ENCODE measurements around the gene GP2.

Gene GP2

DNA sequence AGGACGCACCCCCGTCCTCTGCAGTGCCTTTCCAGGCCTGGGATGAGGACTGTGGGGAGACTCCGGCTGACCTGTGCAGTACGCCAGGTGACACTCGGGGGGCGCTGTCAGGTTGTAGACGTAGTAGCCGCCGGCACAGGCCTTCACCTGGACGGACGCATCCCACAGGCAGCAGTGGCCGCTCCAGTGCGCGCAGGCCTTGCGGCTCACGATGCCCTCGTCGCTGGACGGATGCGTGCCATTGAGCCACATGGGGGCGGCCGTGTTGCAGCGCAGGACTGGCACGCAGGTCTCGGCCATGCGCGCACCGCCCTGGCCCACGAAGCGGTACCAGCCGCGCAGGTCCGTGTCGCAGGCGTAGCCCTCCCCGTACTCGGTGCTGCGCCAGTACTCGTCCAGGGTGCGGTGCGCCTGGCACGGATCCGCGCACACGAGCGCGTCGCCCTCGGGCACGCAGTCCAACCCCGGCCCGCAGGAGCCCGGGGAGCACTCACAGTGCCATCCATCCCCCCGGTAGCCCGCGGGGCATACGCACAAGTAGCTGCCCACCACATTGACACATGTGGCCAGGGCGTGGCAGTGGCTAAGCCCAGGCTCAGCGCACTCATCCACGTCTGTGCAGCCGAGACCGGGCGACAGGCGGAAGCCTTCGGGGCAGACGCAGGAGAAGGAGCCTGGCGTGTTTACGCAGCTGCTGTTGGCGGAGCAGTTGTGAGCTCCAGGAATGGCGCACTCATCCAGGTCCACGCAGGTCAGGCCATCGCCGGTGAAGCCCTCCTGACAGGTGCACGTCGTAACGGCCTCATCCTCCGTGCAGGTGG, 21.3 kb upstream of the GP2 start:
- TF ChIP-seq, protein P1, sequence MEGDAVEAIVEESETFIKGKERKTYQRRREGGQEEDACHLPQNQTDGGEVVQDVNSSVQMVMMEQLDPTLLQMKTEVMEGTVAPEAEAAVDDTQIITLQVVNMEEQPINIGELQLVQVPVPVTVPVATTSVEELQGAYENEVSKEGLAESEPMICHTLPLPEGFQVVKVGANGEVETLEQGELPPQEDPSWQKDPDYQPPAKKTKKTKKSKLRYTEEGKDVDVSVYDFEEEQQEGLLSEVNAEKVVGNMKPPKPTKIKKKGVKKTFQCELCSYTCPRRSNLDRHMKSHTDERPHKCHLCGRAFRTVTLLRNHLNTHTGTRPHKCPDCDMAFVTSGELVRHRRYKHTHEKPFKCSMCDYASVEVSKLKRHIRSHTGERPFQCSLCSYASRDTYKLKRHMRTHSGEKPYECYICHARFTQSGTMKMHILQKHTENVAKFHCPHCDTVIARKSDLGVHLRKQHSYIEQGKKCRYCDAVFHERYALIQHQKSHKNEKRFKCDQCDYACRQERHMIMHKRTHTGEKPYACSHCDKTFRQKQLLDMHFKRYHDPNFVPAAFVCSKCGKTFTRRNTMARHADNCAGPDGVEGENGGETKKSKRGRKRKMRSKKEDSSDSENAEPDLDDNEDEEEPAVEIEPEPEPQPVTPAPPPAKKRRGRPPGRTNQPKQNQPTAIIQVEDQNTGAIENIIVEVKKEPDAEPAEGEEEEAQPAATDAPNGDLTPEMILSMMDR (IDR thresholded peaks at IDR 0.05) = no peak
- Histone ChIP-seq H3K27me3 (peaks cover 28% of the 10 kb centered on the region), H3K27ac (no peak overlapping the region), H3K4me1 (ENCODE audit: control insufficient read depth in 1 of 2, insufficient read depth in 1 of 2, low read depth in 1 of 2, low read length in 1 of 2) (no peaks in the 10 kb centered on the region), H3K36me3 (no peaks in the 10 kb centered on the region), H3K4me3 (ENCODE audit: low read depth in 1 of 2, low read length in 1 of 2) (no peak overlapping the region), H3K9me3 (no peaks in the 10 kb centered on the region)

DNA sequence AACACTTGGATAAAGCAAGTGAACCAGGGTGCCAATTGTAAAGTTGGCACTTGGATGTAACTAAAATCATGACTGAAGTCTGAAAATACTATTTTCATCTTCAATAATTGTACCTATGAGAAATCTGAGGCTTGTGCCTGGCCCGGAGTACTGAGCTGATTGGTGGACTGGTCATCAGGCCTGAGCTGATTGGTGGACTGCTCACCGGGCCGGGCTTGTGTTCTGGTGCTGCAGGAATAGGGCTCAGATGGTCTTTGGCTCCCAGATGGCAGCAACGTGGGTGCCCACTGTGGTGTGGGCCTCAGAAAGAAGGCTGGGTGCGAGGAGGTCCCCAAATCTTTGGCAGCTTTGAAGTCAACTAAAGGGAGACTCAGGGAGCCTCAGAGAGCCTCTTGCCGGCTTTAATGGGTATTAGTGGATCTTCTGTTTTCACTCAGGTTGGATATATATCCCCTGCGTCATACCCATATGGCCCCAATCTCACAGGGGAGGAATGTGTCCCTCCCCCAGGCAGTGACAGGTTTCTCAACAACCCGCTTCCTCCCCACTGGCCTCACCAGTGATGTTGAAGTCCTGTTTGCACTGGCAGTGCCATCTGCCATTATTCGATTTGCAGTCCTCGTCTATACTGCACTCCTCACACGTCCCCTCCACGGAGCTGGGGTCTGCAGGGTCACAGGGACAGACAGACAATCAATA, 20.5 kb upstream of the GP2 start:
- Histone ChIP-seq H3K4me1 (ENCODE audit: control insufficient read depth in 1 of 2, insufficient read depth in 1 of 2, low read depth in 1 of 2, low read length in 1 of 2) (no peaks in the 10 kb centered on the region), H3K4me3 (ENCODE audit: low read depth in 1 of 2, low read length in 1 of 2) (no peak overlapping the region), H3K27ac (no peak overlapping the region), H3K9me3 (no peaks in the 10 kb centered on the region), H3K36me3 (no peaks in the 10 kb centered on the region), H3K27me3 (peaks cover 28% of the 10 kb centered on the region)
- TF ChIP-seq, protein P1 (IDR thresholded peaks at IDR 0.05) = no peak

DNA sequence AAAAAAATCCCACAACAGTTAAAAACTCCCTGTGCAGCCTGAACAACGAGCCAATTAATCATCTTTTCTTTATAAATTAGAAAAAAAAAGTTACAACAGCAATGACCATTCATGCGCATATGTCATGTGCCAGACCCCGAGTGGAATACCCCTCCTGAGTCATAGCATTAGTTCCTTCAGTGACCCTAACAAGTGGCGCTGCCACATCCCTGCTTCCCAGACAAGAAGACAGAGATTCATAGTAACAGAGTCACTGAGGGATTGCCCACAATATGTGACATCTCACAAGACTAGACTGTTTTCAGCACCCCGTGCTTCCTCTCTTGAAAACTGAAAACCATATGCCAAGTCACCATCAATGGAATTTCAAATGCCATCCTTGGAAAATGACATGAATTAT, 17.3 kb upstream of the GP2 start:
- no peak overlapping the region for H3K4me3 ChIP-seq (ENCODE audit: low read depth in 1 of 2, low read length in 1 of 2)
- H3K4me1 ChIP-seq (ENCODE audit: control insufficient read depth in 1 of 2, insufficient read depth in 1 of 2, low read depth in 1 of 2, low read length in 1 of 2) = no peaks in the 10 kb centered on the region
- no peaks in the 10 kb centered on the region for H3K9me3 ChIP-seq
- no peak overlapping the region for H3K27ac ChIP-seq
- peaks cover 20% of the 10 kb centered on the region for H3K27me3 ChIP-seq
- H3K36me3 ChIP-seq = no peaks in the 10 kb centered on the region
- TF ChIP-seq, protein P1 (IDR thresholded peaks at IDR 0.05) = no peak

DNA sequence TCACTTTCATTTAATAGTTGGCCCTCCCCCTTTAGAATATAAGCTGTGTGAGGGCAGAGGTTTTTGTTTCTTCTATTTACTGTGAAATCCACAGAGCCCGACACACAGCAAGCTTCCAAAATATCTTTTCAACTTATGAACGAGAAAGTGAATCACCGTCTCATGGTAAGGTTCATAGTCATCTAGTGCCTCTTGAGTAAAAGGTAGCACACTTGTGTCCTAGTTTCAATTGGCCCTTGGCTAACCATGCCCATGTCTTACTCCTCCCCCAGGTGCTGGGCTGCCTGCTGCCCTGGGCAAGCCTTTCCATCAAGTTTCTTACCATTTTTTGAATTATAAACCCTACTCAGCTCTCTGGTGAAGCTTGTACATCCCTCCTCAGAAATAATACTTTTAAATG, 12.4 kb upstream of the GP2 start:
- no peaks in the 10 kb centered on the region for H3K9me3 ChIP-seq
- H3K27ac ChIP-seq = no peak overlapping the region
- H3K4me1 ChIP-seq (ENCODE audit: control insufficient read depth in 1 of 2, insufficient read depth in 1 of 2, low read depth in 1 of 2, low read length in 1 of 2) = no peaks in the 10 kb centered on the region
- no peaks in the 10 kb centered on the region for H3K27me3 ChIP-seq
- TF ChIP-seq, protein P1 (IDR thresholded peaks at IDR 0.05) = no peak
- H3K4me3 ChIP-seq (ENCODE audit: low read depth in 1 of 2, low read length in 1 of 2) = no peak overlapping the region
- no peaks in the 10 kb centered on the region for H3K36me3 ChIP-seq

DNA sequence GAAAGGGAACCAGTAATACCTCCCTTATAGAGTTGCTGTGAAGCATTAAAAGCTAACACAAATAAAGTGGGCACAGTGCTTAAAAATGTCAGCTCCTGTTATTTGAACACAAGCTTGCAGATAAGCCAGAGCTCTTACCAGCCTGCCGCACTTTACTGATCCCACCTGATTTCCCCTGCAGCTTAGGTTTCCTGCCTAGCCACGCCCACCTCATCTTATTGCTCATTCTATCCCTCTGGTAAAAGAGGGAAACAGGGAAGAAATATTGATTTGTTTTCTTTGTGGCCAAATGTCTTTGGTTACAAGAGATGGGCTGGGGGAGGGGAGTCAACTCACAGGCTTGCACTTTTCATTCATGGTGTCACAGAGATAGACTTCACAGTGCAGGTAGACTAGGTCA, 9.6 kb upstream of the GP2 start:
- no peaks in the 10 kb centered on the region for H3K36me3 ChIP-seq
- H3K9me3 ChIP-seq = no peaks in the 10 kb centered on the region
- H3K27me3 ChIP-seq = no peaks in the 10 kb centered on the region
- TF ChIP-seq, protein P1 (IDR thresholded peaks at IDR 0.05) = no peak
- H3K4me3 ChIP-seq (ENCODE audit: low read depth in 1 of 2, low read length in 1 of 2) = no peak overlapping the region
- no peak overlapping the region for H3K27ac ChIP-seq
- no peaks in the 10 kb centered on the region for H3K4me1 ChIP-seq (ENCODE audit: control insufficient read depth in 1 of 2, insufficient read depth in 1 of 2, low read depth in 1 of 2, low read length in 1 of 2)
